Fibroblast of skin of right biceps (primary cell): Measurements from ENCODE around the gene DNM3.
A peak's percentile ranks its signal among the peaks of the same experiment; 100 is the strongest.
"Not testable (repeated sequence)": the region's sequence is repeated elsewhere in the genome, so short reads cannot be mapped to it uniquely, and the experiment has no call there.

Source experiments
- DNase-seq: peaks from one replicate; pipeline ENCODE4 v3.0.0-alpha.2; 2013

DNM3 gene

GRCh38 chr1:172043900-172044299 lies 202.6 kb downstream of the DNM3 start:
- no peak for DNase-seq

- no peak for DNase-seq
Measured at GRCh38 chr1:172051898-172052297, 210.6 kb downstream of the DNM3 start.

GRCh38 chr1:172054172-172054571 lies 212.9 kb downstream of the DNM3 start:
- DNase-seq: no peak

- not testable (repeated sequence) for DNase-seq
Measured at GRCh38 chr1:172055816-172056419, 214.6 kb downstream of the DNM3 start.

- DNase-seq: no peak
Measured at GRCh38 chr1:172068334-172068733, 227.0 kb downstream of the DNM3 start.

- DNase-seq: no peak
Measured at GRCh38 chr1:172069051-172069450, 227.8 kb downstream of the DNM3 start.

GRCh38 chr1:172069534-172069933 lies 228.2 kb downstream of the DNM3 start:
- DNase-seq: peak; percentile 31

GRCh38 chr1:172070055-172070454 lies 228.8 kb downstream of the DNM3 start:
- DNase-seq: no peak

- no peak for DNase-seq
Measured at GRCh38 chr1:172071746-172072145, 230.4 kb downstream of the DNM3 start.

GRCh38 chr1:172079859-172080258 lies 238.6 kb downstream of the DNM3 start:
- DNase-seq: not testable (repeated sequence)

GRCh38 chr1:172083191-172083590 lies 241.9 kb downstream of the DNM3 start:
- DNase-seq: no peak

GRCh38 chr1:172084876-172085275 lies 243.6 kb downstream of the DNM3 start:
- DNase-seq: no peak

GRCh38 chr1:172085317-172085716 lies 244.0 kb downstream of the DNM3 start:
- DNase-seq: no peak

- no peak for DNase-seq
Measured at GRCh38 chr1:172086137-172086536, 244.8 kb downstream of the DNM3 start.

GRCh38 chr1:172088256-172088655 lies 247.0 kb downstream of the DNM3 start:
- DNase-seq: no peak

GRCh38 chr1:172089768-172090510 lies 248.6 kb downstream of the DNM3 start:
- peak; percentile 50 for DNase-seq

GRCh38 chr1:172090511-172090817 lies 249.2 kb downstream of the DNM3 start:
- DNase-seq: no peak

GRCh38 chr1:172095846-172096245 lies 254.5 kb downstream of the DNM3 start:
- DNase-seq: no peak

- DNase-seq: no peak
Measured at GRCh38 chr1:172105230-172105629, 263.9 kb downstream of the DNM3 start.

GRCh38 chr1:172107316-172107975 lies 266.1 kb downstream of the DNM3 start:
- no peak for DNase-seq

GRCh38 chr1:172108161-172108893 lies 267.0 kb downstream of the DNM3 start:
- DNase-seq: peak; percentile 81

- peak; percentile 81 for DNase-seq
Measured at GRCh38 chr1:172109359-172109758, 268.1 kb downstream of the DNM3 start.

- peak; percentile 61 for DNase-seq
Measured at GRCh38 chr1:172112576-172112975, 271.3 kb downstream of the DNM3 start.

- no peak for DNase-seq
Measured at GRCh38 chr1:172117800-172118199, 276.5 kb downstream of the DNM3 start.
